Activated naive CD4-positive, alpha-beta T cell treated with anti-CD3 and anti-CD28 coated beads for 36 hours (primary cell): ENCODE data around the gene DUOX2. TPM values are rescaled to one million over a fixed set of nuclear protein-coding genes. Genes with fewer than 3 reads are reported as not detected.

ENCODE experiments used
- CTCF ChIA-PET: fragments of 350-600 bp; sonication (Branson Sonifier 250); formaldehyde crosslinking; loops from one replicate; lab custom pipeline; 2021; ENCODE audit warnings: antibody characterized with exemption; lab: Charles Lee
- DNase-seq: peaks from one replicate; pipeline ENCODE4 v3.0.0-alpha.2; 2020
- H3K27ac Mint-ChIP-seq: one replicate; pipeline ENCODE4 v1.8.0; 2021; ENCODE audit warnings: mild to moderate bottlenecking, mixed read lengths
- H3K27me3 Mint-ChIP-seq: one replicate; pipeline ENCODE4 v1.8.0; 2021; ENCODE audit warnings: low read depth, mixed read lengths
- H3K36me3 Mint-ChIP-seq: one replicate; pipeline ENCODE4 v1.8.0; 2021; ENCODE audit warnings: low read depth, mixed read lengths
- H3K4me1 Mint-ChIP-seq: one replicate; pipeline ENCODE4 v1.8.0; 2021; ENCODE audit warnings: low read depth, mixed read lengths
- H3K4me3 Mint-ChIP-seq: one replicate; pipeline ENCODE4 v1.8.0; 2021; ENCODE audit warnings: mild to moderate bottlenecking, moderate library complexity, mixed read lengths
- H3K9me3 Mint-ChIP-seq: one replicate; pipeline ENCODE4 v1.8.0; 2021; ENCODE audit warnings: mixed read lengths
- intact Hi-C: fragments of 100-400 bp; cut with micrococcal nuclease; formaldehyde crosslinking; loops from one replicate; pipeline ENCODE4 v1.15.1; 2023
- total RNA-seq, 2 experiments: library from RNA; stranded (reverse); gene quantifications; one replicate each; pipeline ENCODE4 v1.2.3, GENCODE V29; 2021

DUOX2 gene
- total RNA-seq, 2 experiments from 2014 or later: not detected

GRCh38 chr15:45126535-45127158, 12.7 kb upstream of the DUOX2 start:
- Mint-ChIP-seq H3K9me3 (no peaks in the 10 kb centered on the region), H3K27me3 (peaks cover 47% of the 10 kb centered on the region), H3K4me3 (no peak overlapping the region), H3K36me3 (no peaks in the 10 kb centered on the region), H3K27ac (no peak overlapping the region), H3K4me1 (peaks cover 4% of the 10 kb centered on the region)
- peak; percentile 62 for DNase-seq
- CTCF ChIA-PET: interaction anchor here (0.6 to 2.3 kb wide), 14 partner anchors 9 to 273 kb away, joined by 3 to 32 read pairs (median 4); partner anchors contain the start of gene DUOX2
- intact Hi-C loops: loop anchor here (1.0 to 2.0 kb wide), 4 partner anchors 40 to 332 kb away; no protein-coding TSS in a partner anchor

DNA sequence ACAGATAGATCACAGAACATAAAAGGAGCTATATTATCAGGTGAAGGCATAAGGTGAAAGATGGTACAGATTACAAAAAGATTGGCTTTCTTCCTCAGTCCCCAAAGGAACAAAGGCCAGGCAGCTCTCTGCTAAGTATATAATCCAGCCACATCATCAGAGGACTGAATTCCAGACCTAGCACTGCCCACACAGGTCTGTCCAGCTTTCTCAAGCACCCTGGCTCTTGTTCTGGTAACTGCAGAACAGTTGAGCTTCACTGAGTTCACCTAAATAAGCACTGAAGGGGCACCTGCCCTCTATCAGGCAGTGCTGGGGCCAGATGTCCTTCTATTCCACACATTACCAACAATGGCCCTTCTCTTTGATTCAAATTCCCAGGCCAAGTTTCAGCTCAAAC, 9.4 kb upstream of the DUOX2 start:
- CTCF ChIA-PET: interaction anchor here (0.6 to 1.6 kb wide), 3 partner anchors 14 to 150 kb away, joined by 3 to 4 read pairs (median 3); no protein-coding TSS in a partner anchor
- Mint-ChIP-seq H3K27ac (no peak overlapping the region), H3K27me3 (peaks cover 41% of the 10 kb centered on the region), H3K4me1 (no peaks in the 10 kb centered on the region), H3K9me3 (no peaks in the 10 kb centered on the region), H3K36me3 (no peaks in the 10 kb centered on the region), H3K4me3 (no peak overlapping the region)
- intact Hi-C loops: no loop called here
- DNase-seq: no peak

- no peak for DNase-seq
- no peak overlapping the region for H3K4me3 Mint-ChIP-seq
- no peak overlapping the region for H3K27ac Mint-ChIP-seq
- peaks cover 3% of the 10 kb centered on the region for H3K4me1 Mint-ChIP-seq
- no peaks in the 10 kb centered on the region for H3K9me3 Mint-ChIP-seq
- CTCF ChIA-PET: interaction anchor here (1.6 kb wide), 1 partner anchor 13 kb away, joined by 4 read pairs; no protein-coding TSS in a partner anchor
- intact Hi-C loops: no loop called here
- H3K27me3 Mint-ChIP-seq: peaks cover 41% of the 10 kb centered on the region
- H3K36me3 Mint-ChIP-seq: no peaks in the 10 kb centered on the region
These were observed 8.7 kb upstream of the DUOX2 start for GRCh38 chr15:45122719-45123118.

- Mint-ChIP-seq H3K36me3 (no peaks in the 10 kb centered on the region), H3K27ac (no peak overlapping the region), H3K4me3 (no peak overlapping the region), H3K4me1 (peaks cover 12% of the 10 kb centered on the region), H3K9me3 (no peaks in the 10 kb centered on the region), H3K27me3 (peaks cover 46% of the 10 kb centered on the region)
- CTCF ChIA-PET: interaction anchor here (0.6 to 1.1 kb wide), 4 partner anchors 36 to 587 kb away, joined by 3 read pairs; no protein-coding TSS in a partner anchor
- intact Hi-C loops: no loop called here
- DNase-seq: no peak
These were observed 7.9 kb upstream of the DUOX2 start for GRCh38 chr15:45121706-45122417.

GRCh38 chr15:45121020-45121419, 7.0 kb upstream of the DUOX2 start:
- Mint-ChIP-seq H3K9me3 (no peaks in the 10 kb centered on the region), H3K27me3 (peaks cover 47% of the 10 kb centered on the region), H3K4me1 (peaks cover 16% of the 10 kb centered on the region), H3K27ac (no peak overlapping the region), H3K36me3 (no peaks in the 10 kb centered on the region), H3K4me3 (no peak overlapping the region)
- CTCF ChIA-PET: interaction anchor here (0.6 to 1.2 kb wide), 7 partner anchors 23 to 588 kb away, joined by 3 to 5 read pairs (median 3); no protein-coding TSS in a partner anchor
- intact Hi-C loops: no loop called here
- no peak for DNase-seq

- Mint-ChIP-seq H3K36me3 (no peaks in the 10 kb centered on the region), H3K27ac (no peak overlapping the region), H3K4me3 (no peak overlapping the region), H3K9me3 (no peaks in the 10 kb centered on the region), H3K4me1 (peaks cover 16% of the 10 kb centered on the region), H3K27me3 (peaks cover 48% of the 10 kb centered on the region)
- CTCF ChIA-PET: interaction anchor here (0.6 to 1.2 kb wide), 3 partner anchors 22 to 256 kb away, joined by 3 to 5 read pairs (median 3); no protein-coding TSS in a partner anchor
- DNase-seq: no peak
- intact Hi-C loops: no loop called here
These were observed 6.4 kb upstream of the DUOX2 start for GRCh38 chr15:45120081-45120972.

- H3K9me3 Mint-ChIP-seq: no peaks in the 10 kb centered on the region
- no peak overlapping the region for H3K27ac Mint-ChIP-seq
- H3K36me3 Mint-ChIP-seq: no peaks in the 10 kb centered on the region
- H3K4me1 Mint-ChIP-seq: peaks cover 23% of the 10 kb centered on the region
- CTCF ChIA-PET: interaction anchor here (0.8 to 1.7 kb wide), 24 partner anchors 8 to 297 kb away, joined by 3 to 32 read pairs (median 6); partner anchors contain the start of genes DUOX1 and DUOXA1
- intact Hi-C loops: loop anchor here (2.0 to 5.0 kb wide), 4 partner anchors 82 to 266 kb away; partner anchors contain the start of gene SORD
- no peak for DNase-seq
- H3K27me3 Mint-ChIP-seq: peaks cover 56% of the 10 kb centered on the region
- no peak overlapping the region for H3K4me3 Mint-ChIP-seq
These were observed 5.0 kb upstream of the DUOX2 start for GRCh38 chr15:45118996-45119395.

DNA sequence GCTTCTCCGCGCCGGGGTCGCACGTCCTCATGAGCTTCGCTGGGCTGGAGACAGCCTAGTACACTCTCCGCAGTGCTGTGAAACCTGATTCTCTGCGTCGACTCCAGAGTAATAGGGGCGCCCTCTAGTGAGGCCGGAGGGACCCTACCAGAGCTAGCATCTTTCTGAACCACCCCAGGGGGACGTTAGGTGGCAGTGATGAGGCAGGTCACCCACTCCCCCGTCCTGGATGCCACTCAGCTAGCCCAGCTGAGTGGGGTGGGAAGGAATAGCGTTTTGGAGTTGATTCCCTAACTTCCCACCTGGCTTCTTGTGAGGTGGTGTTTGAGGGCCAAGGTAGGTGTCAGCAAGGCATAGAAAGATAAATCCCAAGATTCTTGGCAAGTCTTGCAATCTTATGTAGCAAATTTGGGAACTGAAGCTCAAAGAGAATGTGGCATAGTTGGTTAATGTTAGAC, 4.2 kb upstream of the DUOX2 start:
- no peaks in the 10 kb centered on the region for H3K9me3 Mint-ChIP-seq
- no peak overlapping the region for H3K27ac Mint-ChIP-seq
- DNase-seq: peak; percentile 93
- no peaks in the 10 kb centered on the region for H3K36me3 Mint-ChIP-seq
- intact Hi-C loops: loop anchor here (2.0 to 5.0 kb wide), 4 partner anchors 83 to 265 kb away; partner anchors contain the start of gene SORD
- CTCF ChIA-PET: interaction anchor here (0.6 to 1.7 kb wide), 51 partner anchors 8 to 298 kb away, joined by 3 to 32 read pairs (median 4); partner anchors contain the start of genes DUOX1 and DUOXA1
- H3K4me1 Mint-ChIP-seq: peaks cover 32% of the 10 kb centered on the region
- peaks cover 60% of the 10 kb centered on the region for H3K27me3 Mint-ChIP-seq
- H3K4me3 Mint-ChIP-seq: peak overlapping the region; percentile 50

DNA sequence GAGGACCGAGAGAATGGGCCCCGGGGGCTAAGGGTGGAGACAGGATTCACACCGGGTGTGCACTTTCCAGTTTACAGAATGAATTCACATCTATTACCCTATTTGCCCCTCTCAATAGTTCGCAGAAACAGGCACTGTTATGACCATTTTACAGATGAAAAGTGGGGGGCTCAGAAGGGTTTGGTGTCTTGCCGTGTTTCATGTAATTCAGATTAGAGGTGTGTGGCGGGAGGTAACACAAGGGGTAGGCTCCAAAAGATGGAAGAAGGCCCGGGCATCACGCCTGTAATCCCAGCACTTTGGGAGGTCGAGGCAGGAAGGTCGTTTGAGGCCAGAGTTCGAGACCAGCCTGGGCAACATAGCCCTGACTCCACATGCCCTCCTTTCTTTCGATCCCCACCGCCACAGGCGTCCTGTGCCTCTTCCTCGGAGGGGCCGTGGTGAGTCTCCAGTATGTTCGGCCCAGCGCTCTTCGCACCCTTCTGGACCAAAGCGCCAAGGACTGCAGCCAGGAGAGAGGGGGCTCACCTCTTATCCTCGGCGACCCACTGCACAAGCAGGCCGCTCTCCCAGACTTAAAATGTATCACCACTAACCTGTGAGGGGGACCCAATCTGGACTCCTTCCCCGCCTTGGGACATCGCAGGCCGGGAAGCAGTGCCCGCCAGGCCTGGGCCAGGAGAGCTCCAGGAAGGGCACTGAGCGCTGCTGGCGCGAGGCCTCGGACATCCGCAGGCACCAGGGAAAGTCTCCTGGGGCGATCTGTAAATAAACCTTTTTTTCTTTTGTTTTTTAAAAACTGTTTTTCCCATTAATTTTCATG, 3.5 kb upstream of the DUOX2 start:
- no peaks in the 10 kb centered on the region for H3K36me3 Mint-ChIP-seq
- DNase-seq: no peak
- H3K4me3 Mint-ChIP-seq: peak overlapping the region; percentile 50
- H3K9me3 Mint-ChIP-seq: no peaks in the 10 kb centered on the region
- peaks cover 36% of the 10 kb centered on the region for H3K4me1 Mint-ChIP-seq
- CTCF ChIA-PET: interaction anchor here (0.7 to 1.7 kb wide), 47 partner anchors 10 to 298 kb away, joined by 3 to 32 read pairs (median 4); partner anchors contain the start of genes DUOX1 and DUOXA1
- peaks cover 66% of the 10 kb centered on the region for H3K27me3 Mint-ChIP-seq
- H3K27ac Mint-ChIP-seq: no peak overlapping the region
- intact Hi-C loops: loop anchor here (2.0 to 5.0 kb wide), 5 partner anchors 83 to 265 kb away; partner anchors contain the start of gene SORD

DNA sequence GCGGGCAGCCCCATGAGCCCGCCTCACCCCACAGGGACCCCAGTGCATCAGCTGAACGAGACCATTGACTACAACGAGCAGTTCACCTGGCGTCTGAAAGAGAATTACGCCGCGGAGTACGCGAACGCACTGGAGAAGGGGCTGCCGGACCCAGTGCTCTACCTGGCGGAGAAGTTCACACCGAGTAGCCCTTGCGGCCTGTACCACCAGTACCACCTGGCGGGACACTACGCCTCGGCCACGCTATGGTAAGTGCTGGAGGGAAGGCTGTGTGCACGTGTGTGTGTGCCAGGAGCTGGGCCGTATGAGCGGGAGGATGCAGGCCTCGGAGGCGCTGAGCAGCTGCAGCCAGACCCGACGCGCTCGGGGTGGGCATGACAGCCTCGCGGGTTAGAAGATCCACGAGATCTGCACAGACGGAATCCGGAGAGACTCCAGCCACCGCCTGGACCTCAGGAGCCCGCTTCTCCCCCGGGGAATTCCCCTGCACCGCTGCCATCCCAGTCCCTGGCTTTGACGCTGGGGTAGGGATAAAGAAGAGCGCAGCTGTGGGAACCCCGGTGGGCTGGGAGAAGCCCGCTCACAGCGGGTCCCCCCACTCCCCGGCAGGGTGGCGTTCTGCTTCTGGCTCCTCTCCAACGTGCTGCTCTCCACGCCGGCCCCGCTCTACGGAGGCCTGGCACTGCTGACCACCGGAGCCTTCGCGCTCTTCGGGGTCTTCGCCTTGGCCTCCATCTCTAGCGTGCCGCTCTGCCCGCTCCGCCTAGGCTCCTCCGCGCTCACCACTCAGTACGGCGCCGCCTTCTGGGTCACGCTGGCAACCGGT, 2.7 kb upstream of the DUOX2 start:
- H3K27me3 Mint-ChIP-seq: peaks cover 72% of the 10 kb centered on the region
- no peaks in the 10 kb centered on the region for H3K36me3 Mint-ChIP-seq
- H3K4me1 Mint-ChIP-seq: peaks cover 45% of the 10 kb centered on the region
- no peak overlapping the region for H3K27ac Mint-ChIP-seq
- H3K4me3 Mint-ChIP-seq: no peak overlapping the region
- H3K9me3 Mint-ChIP-seq: no peaks in the 10 kb centered on the region
- CTCF ChIA-PET: interaction anchor here (1.1 kb wide), 1 partner anchor 19 kb away, joined by 5 read pairs; no protein-coding TSS in a partner anchor
- intact Hi-C loops: loop anchor here (2.0 to 5.0 kb wide), 2 partner anchors 94 to 148 kb away; partner anchors contain the start of gene SORD
- no peak for DNase-seq
